Keratinocyte (primary cell): Measurements from ENCODE around the gene LSM5. TPM values are rescaled to one million over a fixed set of nuclear protein-coding genes. Genes with fewer than 3 reads are reported as not detected.

Experiments
- DNase-seq: peaks from one replicate; pipeline ENCODE4 v3.0.0-alpha.2; 2011; ENCODE audit warnings: low read depth, missing footprints, low spot score
- FAIRE-seq: peaks from 2 replicates; lab custom pipeline; 2011; peaks lifted over from hg19 to GRCh38; lab: Jason Lieb, UNC
- H2AFZ ChIP-seq: 2 replicates; pipeline ENCODE4 v1.6.0; 2012; ENCODE audit warnings: low read length, control low read depth, inconsistent platforms; ENCODE audit not compliant: control insufficient read depth
- H3K27ac ChIP-seq: 2 replicates; pipeline ENCODE4 v1.5.1; 2011; ENCODE audit warnings: low read length; ENCODE audit not compliant: control insufficient read depth, insufficient read depth
- H3K27me3 ChIP-seq: 3 replicates; pipeline ENCODE4 v1.6.0; 2011; ENCODE audit warnings: low read length; ENCODE audit not compliant: control insufficient read depth, insufficient read depth; ENCODE audit errors: extremely low read depth
- H3K36me3 ChIP-seq, 2 experiments: 2 replicates in 1 of 2; 3 replicates in 1 of 2; pipeline ENCODE4 v1.5.1; 2011; ENCODE audit warnings: low read length in 2 of 2, mild to moderate bottlenecking in 1 of 2; ENCODE audit not compliant: control insufficient read depth in 2 of 2, insufficient read depth in 2 of 2; ENCODE audit errors: extremely low read depth in 1 of 2
- H3K4me1 ChIP-seq: 3 replicates; pipeline ENCODE4 v1.5.1; 2011; ENCODE audit warnings: low read length; ENCODE audit not compliant: control insufficient read depth, insufficient read depth; ENCODE audit errors: extremely low read depth
- H3K4me2 ChIP-seq: 3 replicates; pipeline ENCODE4 v1.6.0; 2011; ENCODE audit warnings: low read depth, low read length; ENCODE audit not compliant: control insufficient read depth, insufficient read depth; ENCODE audit errors: extremely low read depth
- H3K4me3 ChIP-seq, 3 experiments: fragments of 200-600 bp in 1 of 3; sonication (generic) in 1 of 3; 2 replicates in 2 of 3; 3 replicates in 1 of 3; pipeline ENCODE4 v1.5.1; 2011 to 2016; ENCODE audit warnings: low read length in 3 of 3, mild to moderate bottlenecking in 3 of 3, control low read depth in 2 of 3, inconsistent platforms in 1 of 3, low read depth in 1 of 3, mixed read lengths in 1 of 3, mixed run types in 1 of 3, moderate library complexity in 1 of 3; ENCODE audit not compliant: control insufficient read depth in 2 of 3, insufficient read depth in 2 of 3; ENCODE audit errors: extremely low read depth in 1 of 3
- H3K79me2 ChIP-seq: 2 replicates; pipeline ENCODE4 v1.6.0; 2012; ENCODE audit warnings: low read length; ENCODE audit not compliant: control insufficient read depth, insufficient read depth
- H3K9ac ChIP-seq: 3 replicates; pipeline ENCODE4 v1.6.0; 2011; ENCODE audit warnings: low read length; ENCODE audit not compliant: control insufficient read depth, insufficient read depth; ENCODE audit errors: extremely low read depth
- H3K9me1 ChIP-seq: 3 replicates; pipeline ENCODE4 v1.6.0; 2011; ENCODE audit warnings: low read length; ENCODE audit not compliant: control insufficient read depth, insufficient read depth; ENCODE audit errors: extremely low read depth
- H3K9me3 ChIP-seq: 2 replicates; pipeline ENCODE4 v1.5.1; 2012; ENCODE audit warnings: low read depth, low read length; ENCODE audit not compliant: control insufficient read depth
- H4K20me1 ChIP-seq: 3 replicates; pipeline ENCODE4 v1.6.0; 2011; ENCODE audit warnings: low read length; ENCODE audit not compliant: control insufficient read depth, insufficient read depth; ENCODE audit errors: extremely low read depth
- EZH2 ChIP-seq: IDR thresholded peaks from one replicate; pipeline ENCODE4 v1.6.1; 2012; ENCODE audit warnings: inconsistent platforms, mild to moderate bottlenecking, low read length, moderate library complexity
- dilution Hi-C: fragments of 300-500 bp; cut with MboI; formaldehyde crosslinking; loops from one replicate; pipeline ENCODE4 v1.7.0; 2020; ENCODE audit warnings: low sequenced_read_pairs; ENCODE audit not compliant: extremely low pct_ligation_motif_present
- polyA plus RNA-seq, 5 experiments: library from polyadenylated mRNA; depleted of rRNA in 3 of 5; stranded (reverse) in 3 of 5; stranded (forward) in 1 of 5; unstranded in 1 of 5; fragments of >200 nt; gene quantifications; 1 replicate in 1 of 5; 2 replicates in 3 of 5; 3 replicates in 1 of 5; pipeline versions ENCODE4 v1.2.1 to v1.2.3, GENCODE V29; 2011 to 2012; ENCODE audit warnings: missing spikeins in 2 of 5, low read depth in 1 of 5, low replicate concordance in 1 of 5
- TF ChIP-seq, protein P1 (sequence below), 3 experiments: IDR thresholded peaks in 1 of 3; conservative IDR thresholded peaks in 1 of 3; optimal IDR thresholded peaks in 1 of 3; 2 replicates in 2 of 3; 3 replicates in 1 of 3; pipeline versions ENCODE3 to v1.5.1; 2011; ENCODE audit warnings: low read length in 3 of 3, mild to moderate bottlenecking in 3 of 3, moderate library complexity in 2 of 3, control low read depth in 1 of 3, inconsistent platforms in 1 of 3; ENCODE audit not compliant: insufficient read depth in 2 of 3; ENCODE audit errors: extremely low read depth in 1 of 3

Gene LSM5
- polyA plus RNA-seq, 1 donor (not counting 4 experiments of a cell fraction or from before 2014, with no cell fraction given) = 90.2 TPM

DNA sequence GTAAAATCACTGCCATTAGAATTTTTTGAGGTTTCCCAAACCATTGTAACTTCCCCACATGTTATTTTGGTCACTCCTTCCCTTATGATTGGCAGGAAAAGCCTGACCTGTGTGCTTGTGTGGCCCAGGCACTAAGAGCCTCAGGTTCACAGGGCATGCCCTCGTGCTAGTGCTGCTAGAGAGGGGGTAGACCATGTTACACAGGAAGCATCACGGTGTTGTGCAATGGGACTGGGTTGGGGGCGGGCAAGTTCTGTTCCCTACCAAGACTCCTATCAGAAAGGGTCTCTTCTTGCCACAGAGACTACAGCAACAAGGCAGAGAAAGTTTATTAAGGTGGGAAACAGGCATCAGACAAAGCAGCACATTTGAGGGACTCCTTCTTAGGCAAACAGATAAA is 32.2 kb downstream of the LSM5 start:
- H3K9me3 ChIP-seq = no peaks in the 10 kb centered on the region
- no peaks in the 10 kb centered on the region for H3K36me3 ChIP-seq
- no peak for FAIRE-seq
- TF ChIP-seq, protein P1, sequence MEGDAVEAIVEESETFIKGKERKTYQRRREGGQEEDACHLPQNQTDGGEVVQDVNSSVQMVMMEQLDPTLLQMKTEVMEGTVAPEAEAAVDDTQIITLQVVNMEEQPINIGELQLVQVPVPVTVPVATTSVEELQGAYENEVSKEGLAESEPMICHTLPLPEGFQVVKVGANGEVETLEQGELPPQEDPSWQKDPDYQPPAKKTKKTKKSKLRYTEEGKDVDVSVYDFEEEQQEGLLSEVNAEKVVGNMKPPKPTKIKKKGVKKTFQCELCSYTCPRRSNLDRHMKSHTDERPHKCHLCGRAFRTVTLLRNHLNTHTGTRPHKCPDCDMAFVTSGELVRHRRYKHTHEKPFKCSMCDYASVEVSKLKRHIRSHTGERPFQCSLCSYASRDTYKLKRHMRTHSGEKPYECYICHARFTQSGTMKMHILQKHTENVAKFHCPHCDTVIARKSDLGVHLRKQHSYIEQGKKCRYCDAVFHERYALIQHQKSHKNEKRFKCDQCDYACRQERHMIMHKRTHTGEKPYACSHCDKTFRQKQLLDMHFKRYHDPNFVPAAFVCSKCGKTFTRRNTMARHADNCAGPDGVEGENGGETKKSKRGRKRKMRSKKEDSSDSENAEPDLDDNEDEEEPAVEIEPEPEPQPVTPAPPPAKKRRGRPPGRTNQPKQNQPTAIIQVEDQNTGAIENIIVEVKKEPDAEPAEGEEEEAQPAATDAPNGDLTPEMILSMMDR (optimal IDR thresholded peaks at IDR 0.05 in 1 of 3, IDR thresholded peaks at IDR 0.05 in 1 of 3, conservative IDR thresholded peaks at IDR 0.05 in 1 of 3; ENCODE audit: extremely low read depth in 1 of 3, insufficient read depth in 2 of 3, low read length in 3 of 3) = no peak
- TF ChIP-seq EZH2 = no peak
- H3K4me3 ChIP-seq = no peak overlapping the region
- H3K27me3 ChIP-seq = no peaks in the 10 kb centered on the region
- DNase-seq = no peak
- dilution Hi-C loops = no loop called here
- no peak overlapping the region for H3K4me2 ChIP-seq
- no peak overlapping the region for H3K9ac ChIP-seq
- no peak overlapping the region for H2AFZ ChIP-seq
- H4K20me1 ChIP-seq = no peaks in the 10 kb centered on the region
- no peaks in the 10 kb centered on the region for H3K9me1 ChIP-seq
- peaks cover 6% of the 10 kb centered on the region for H3K4me1 ChIP-seq
- H3K79me2 ChIP-seq = no peaks in the 10 kb centered on the region
- no peak overlapping the region for H3K27ac ChIP-seq

GRCh38 chr7:32453341-32454011 is 36.7 kb downstream of the LSM5 start:
- Histone ChIP-seq H3K27me3 (no peaks in the 10 kb centered on the region), H3K9me1 (no peaks in the 10 kb centered on the region), H3K4me1 (peaks cover 6% of the 10 kb centered on the region), H3K36me3 (no peaks in the 10 kb centered on the region), H3K79me2 (no peaks in the 10 kb centered on the region), H4K20me1 (no peaks in the 10 kb centered on the region), H3K27ac (no peak overlapping the region), H2AFZ (no peak overlapping the region), H3K9ac (no peak overlapping the region), H3K4me3 (no peak overlapping the region), H3K4me2 (no peak overlapping the region), H3K9me3 (no peaks in the 10 kb centered on the region)
- dilution Hi-C loops = no loop called here
- DNase-seq = no peak
- peak; percentile 77 for FAIRE-seq
- TF ChIP-seq, protein P1 (optimal IDR thresholded peaks at IDR 0.05 in 1 of 3, IDR thresholded peaks at IDR 0.05 in 1 of 3, conservative IDR thresholded peaks at IDR 0.05 in 1 of 3; ENCODE audit: extremely low read depth in 1 of 3, insufficient read depth in 2 of 3, low read length in 3 of 3) = no peak
- TF ChIP-seq EZH2 = no peak
